HG03097 (cell line): ENCODE results near the gene CCND2.

Experiments
- ATAC-seq: cut with Tn5 transposase; IDR thresholded peaks from one replicate; pipeline ENCODE4 v1.9.1; 2021; ENCODE audit not compliant: unreplicated experiment, low FRiP score

The CCND2 gene

DNA sequence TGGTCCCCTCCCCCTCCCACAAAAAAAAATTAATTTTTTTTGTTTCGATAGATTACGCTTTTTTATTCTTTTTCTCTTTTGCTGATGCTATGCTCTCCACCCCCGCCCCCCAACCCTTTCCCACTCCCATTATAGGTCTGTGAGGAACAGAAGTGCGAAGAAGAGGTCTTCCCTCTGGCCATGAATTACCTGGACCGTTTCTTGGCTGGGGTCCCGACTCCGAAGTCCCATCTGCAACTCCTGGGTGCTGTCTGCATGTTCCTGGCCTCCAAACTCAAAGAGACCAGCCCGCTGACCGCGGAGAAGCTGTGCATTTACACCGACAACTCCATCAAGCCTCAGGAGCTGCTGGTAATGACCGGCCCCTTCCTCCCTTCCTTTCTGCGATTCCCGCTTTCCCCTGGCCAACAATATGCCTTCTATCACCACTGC, 2.3 kb downstream of the CCND2 start:
- no peak for ATAC-seq

- no peak for ATAC-seq
Observed at GRCh38 chr12:4276524-4277204, 3.1 kb downstream of the CCND2 start.

DNA sequence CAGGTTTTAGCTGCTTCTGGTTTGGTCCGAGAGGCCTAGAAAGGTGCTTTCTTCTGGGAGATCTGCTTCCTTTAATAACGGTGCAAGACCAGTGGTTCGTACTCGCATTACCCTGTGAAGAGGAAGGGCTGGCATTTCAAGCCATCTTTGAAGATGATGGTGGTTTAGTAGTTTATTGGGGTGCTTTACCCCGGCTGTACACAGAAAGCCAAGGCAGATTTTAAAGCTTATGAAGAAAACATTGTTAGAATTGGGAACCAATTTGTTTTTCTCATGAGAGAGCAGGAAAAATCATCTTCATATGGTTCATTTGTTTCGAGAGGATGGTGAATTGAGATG, 3.6 kb downstream of the CCND2 start:
- no peak for ATAC-seq

DNA sequence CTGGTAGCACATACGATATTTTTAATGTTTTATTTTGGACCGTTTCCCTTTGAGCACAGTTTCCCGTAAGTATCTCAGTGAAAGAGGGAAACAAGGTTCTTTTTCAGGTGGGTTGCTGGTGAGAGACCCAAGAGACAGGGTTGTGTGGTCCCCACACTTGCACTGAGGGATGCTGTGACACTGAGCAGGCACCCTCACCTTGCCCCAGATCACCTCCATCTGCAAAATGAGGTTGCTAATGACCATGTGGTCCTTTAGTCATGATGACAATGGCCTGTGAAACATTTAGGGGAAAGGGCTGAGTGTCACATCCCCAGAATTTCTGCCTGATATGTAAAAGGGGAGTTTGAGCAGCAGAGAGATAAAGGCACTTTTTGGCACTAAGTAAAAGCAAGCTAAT, 4.3 kb downstream of the CCND2 start:
- ATAC-seq = no peak

DNA sequence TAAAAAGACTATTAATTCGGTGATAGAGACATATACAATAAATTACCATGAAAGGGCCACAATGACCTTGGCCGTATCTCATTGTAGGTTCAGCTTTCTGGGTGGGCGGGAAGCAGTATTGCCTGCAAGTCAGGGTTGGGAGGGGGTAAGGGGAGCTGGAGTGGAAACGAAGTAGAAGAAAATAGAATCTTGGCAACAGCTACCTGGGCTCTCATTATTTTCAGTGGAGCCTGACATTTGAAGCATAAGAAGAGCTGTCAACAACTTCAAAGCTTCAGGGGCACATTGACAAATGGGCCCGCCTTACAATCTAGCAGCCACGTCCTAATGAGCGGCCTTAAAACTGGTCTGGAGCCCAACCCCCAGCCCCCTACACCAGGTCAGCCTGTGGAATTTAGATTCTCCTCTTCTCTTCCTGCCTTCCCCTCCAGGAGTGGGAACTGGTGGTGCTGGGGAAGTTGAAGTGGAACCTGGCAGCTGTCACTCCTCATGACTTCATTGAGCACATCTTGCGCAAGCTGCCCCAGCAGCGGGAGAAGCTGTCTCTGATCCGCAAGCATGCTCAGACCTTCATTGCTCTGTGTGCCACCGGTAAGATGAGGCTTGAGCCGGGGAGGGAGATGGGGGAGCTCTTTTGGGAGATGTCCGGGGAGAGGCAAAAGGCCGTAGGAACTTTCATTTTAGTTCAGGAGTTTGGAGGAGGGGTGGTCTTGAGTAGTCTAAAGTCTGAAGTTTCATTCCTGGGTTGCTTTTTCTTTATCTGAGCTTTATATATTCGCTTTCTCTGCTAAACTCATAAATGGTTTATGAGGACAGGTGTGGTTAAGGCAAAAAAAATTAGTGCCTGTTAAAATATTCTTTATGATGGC, 5.0 kb downstream of the CCND2 start:
- ATAC-seq = no peak

DNA sequence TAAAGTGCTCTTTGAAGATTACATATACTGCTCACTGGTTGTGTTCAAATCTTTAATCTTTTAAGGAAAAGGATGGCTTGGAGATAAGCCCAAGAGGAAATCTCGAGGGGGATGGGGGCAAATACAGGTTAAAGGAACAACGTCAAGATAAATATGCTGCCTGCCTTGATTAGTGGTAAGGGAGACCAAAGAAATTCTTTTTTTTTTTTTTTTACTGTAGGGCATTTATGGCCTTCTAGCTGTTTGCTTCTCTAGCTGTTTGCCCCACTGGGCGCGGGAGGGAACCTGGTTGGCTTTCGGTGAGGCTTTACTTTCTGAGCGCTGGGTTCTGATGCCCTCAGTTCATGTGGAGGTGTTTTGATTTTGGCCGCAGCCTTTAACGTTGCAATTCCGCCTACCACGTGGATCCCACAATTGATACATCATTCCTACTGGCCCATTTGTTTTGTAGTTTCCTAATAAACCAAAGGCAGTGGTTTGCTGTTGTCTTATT, 5.7 kb downstream of the CCND2 start:
- no peak for ATAC-seq

- no peak for ATAC-seq
Observed at GRCh38 chr12:4280351-4281163, 7.0 kb downstream of the CCND2 start.

- ATAC-seq = no peak
Observed at GRCh38 chr12:4281173-4281654, 7.7 kb downstream of the CCND2 start.

GRCh38 chr12:4282103-4282891, 8.7 kb downstream of the CCND2 start:
- ATAC-seq = no peak

GRCh38 chr12:4282892-4283511, 9.4 kb downstream of the CCND2 start:
- no peak for ATAC-seq

DNA sequence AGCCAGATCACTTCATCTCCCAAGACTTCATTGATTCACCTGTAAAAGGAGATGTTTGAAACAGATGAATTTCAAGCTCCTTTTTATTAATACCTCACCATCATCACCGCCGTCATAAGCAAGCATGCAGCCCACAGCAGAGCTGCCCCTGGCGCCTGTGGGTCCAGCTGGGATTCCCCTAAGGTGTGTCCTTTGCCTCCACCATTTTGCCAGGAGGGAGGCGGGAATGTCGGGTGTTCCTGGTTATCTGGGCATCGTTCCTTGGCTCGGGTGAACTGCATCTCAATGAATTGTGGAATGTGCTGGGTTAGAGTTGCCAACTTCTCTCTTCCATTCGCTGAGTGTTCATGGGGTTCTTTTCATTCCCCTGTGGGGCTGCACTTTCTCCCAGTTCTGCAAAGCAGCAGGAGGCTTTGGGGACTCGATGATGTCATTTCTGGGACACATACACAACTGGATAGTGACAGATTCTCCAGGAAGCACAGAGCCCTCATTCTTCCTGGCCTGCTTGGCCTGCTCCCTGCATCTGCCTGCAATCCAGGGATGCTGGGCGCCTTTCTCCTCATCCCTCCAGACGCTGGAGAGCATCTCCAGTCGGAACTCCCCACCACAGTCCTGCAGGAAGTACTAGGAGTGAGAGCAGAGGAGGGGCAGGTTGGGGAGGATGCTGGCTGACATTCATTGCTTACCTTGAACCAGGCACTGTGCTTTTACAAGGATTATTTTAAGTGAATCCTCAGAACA, 10.1 kb downstream of the CCND2 start:
- no peak for ATAC-seq

DNA sequence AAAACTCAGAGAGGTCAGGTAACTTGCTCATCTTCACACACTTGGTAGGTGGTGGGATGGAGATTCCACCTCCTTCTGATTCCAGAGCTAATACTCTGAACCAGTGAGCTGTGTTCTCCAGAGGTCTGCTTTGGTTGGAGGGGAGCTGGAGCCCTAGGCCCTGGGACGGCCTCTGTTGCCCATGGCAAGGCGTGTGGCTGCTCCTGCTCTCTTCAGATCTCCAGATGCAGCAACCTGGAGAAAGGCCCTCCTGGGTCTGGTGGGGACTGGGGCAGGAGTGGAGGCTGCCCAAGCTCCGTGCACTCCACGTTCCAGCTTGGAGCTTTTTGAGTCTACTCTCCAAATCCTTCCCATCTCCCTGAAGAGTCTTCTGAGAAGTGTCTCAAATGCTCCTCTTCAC, 10.7 kb downstream of the CCND2 start:
- ATAC-seq = no peak

- no peak for ATAC-seq
Observed at GRCh38 chr12:4285070-4285469, 11.5 kb downstream of the CCND2 start.

GRCh38 chr12:4286228-4286627, 12.7 kb downstream of the CCND2 start:
- ATAC-seq = no peak

DNA sequence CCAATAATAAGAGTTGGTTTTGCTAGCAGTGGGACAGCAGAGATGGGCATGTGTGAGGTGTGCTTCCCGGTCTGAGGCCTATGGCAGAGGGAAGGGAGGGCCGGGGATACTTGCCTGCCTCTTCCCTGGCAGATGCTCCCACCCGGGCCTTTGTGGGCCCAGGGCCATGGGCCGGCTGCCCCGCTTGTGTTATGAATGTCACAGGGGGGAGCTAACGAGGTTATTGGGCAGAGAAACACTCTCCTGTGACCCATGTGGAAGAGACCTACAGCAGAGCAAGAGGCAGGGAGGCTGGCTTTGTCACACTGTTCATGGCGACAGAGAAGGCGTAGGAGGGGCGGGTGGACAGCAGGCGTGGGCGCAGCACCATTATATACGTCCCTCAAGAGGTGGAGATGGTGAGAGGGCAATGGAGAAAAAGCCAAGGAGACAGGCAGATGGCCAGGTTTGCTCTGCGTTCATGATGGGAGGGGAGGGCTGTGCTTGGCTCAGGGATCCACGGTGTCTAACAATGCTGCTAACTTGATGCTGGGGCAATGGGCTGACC, 13.3 kb downstream of the CCND2 start:
- no peak for ATAC-seq

DNA sequence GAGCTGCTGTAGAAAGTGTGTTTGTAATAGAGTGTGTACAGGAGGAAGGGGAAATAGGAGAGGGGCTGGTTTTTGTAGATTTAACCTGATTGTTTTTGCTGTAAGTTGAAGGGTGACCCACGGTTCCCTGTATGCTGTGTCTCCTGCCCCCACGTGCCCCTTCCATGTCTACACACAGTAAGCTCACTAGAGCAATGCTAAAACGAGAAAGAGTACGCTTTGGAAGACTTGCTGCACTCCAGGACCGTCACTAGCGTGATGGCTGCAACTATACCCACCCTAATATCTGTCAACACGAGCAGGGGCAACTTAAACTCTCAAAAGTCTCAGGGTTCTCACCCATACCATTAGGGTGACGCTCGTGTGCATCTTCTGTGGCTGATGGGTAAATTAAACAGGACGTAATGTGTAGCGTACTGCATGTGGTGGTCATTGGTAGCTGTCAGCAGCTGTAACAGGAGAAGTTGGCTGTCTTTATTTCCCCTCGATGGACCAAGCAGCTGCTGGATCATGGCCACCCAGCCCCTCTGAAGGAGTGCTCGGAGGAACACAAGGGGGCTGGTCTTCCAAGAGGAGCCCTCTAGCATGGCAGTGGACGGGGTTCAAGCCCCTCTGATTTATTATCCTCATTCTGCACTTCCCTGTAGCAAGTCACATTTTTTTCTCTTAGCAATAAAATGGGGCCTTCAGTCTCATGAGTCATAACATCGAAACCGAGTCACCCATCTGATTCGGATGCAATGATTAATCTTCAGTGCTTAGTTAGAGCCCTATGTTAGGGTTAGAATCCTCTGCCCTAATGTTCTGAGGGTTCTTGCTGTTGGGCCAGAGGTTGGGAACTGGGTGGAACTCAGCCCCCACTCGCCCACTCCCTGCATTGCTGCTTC, 14.0 kb downstream of the CCND2 start:
- no peak for ATAC-seq

DNA sequence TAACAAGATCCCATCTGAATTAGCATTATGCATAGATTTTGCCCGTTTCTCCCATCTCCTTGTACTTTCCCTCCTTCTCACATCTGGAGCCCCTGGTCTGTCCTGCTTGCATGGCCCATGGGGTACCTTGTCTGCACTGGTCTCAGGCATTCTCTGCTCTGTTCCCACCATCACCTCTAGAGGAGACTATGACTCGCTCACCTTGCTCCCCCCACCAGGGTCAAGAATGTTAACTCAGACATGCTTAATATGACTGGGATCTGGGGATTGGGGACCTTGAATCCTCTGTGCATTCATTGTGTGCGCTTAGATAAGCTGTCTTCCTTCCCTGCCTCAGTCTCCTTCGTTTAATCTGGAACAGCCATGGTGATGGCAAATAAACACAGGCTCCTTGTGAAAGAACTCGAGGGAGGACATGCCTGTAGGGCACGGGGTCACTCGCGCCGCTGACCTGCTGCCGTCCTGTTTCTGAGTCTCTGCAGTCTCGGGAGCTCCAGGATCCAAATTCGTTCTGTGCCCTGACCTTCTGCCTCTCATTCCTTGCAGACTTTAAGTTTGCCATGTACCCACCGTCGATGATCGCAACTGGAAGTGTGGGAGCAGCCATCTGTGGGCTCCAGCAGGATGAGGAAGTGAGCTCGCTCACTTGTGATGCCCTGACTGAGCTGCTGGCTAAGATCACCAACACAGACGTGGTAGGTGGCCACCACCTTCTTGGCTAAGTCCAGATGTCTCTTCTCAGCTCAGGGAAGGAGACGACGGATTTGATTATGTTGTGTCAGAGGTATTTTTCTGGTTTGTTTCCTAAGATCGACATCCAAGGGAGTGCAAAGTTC, 15.0 kb downstream of the CCND2 start:
- ATAC-seq = no peak
